WTC11 (cell line): ENCODE data around the gene SPTLC2. TPM values are rescaled to one million over a fixed set of nuclear protein-coding genes. Genes with fewer than 3 reads are reported as not detected.

ENCODE experiments used
- ATAC-seq: fragments of 200-7000 bp; cut with Tn5 transposase; 2 replicates; pipeline ENCODE4 v1.10.0; 2021; ENCODE audit warnings: mild to moderate bottlenecking, moderate library complexity
- CTCF ChIA-PET: fragments of 300-600 bp; sonication (Branson Sonifier 250); formaldehyde crosslinking; loops from one replicate; lab custom pipeline; 2021; ENCODE audit warnings: antibody characterized with exemption; lab: Charles Lee
- POLR2A ChIA-PET: fragments of 350-600 bp; sonication (Branson Sonifier 250); formaldehyde crosslinking; loops from one replicate; lab custom pipeline; 2021; ENCODE audit warnings: antibody characterized with exemption; lab: Charles Lee
- DNase-seq: peaks from one replicate; pipeline ENCODE4 v3.0.0; 2021; ENCODE audit warnings: low spot score
- H3K27ac Mint-ChIP-seq: 2 replicates; pipeline ENCODE4 v1.8.0; 2021; ENCODE audit warnings: mixed read lengths
- H3K27me3 Mint-ChIP-seq: 2 replicates; pipeline ENCODE4 v1.8.0; 2021; ENCODE audit warnings: low read depth, mild to moderate bottlenecking, moderate library complexity, mixed read lengths
- H3K36me3 Mint-ChIP-seq: 2 replicates; pipeline ENCODE4 v1.8.0; 2021; ENCODE audit warnings: mixed read lengths
- H3K4me1 Mint-ChIP-seq: 2 replicates; pipeline ENCODE4 v1.8.0; 2022; ENCODE audit warnings: mixed read lengths
- H3K4me3 Mint-ChIP-seq: 2 replicates; pipeline ENCODE4 v1.8.0; 2021; ENCODE audit warnings: mild to moderate bottlenecking, moderate library complexity, mixed read lengths
- H3K9me3 Mint-ChIP-seq: 2 replicates; pipeline ENCODE4 v1.8.0; 2021; ENCODE audit warnings: mixed read lengths
- E2F1 ChIP-seq: sonication (generic); formaldehyde crosslinking; IDR thresholded peaks from 2 replicates; pipeline ENCODE4 v1.8.0; 2022; ENCODE audit warnings: mild to moderate bottlenecking, missing genetic modification reagents
- ESRRA ChIP-seq: sonication (generic); formaldehyde crosslinking; IDR thresholded peaks from 2 replicates; pipeline ENCODE4 v1.8.1; 2022; ENCODE audit warnings: mild to moderate bottlenecking, missing genetic modification reagents, borderline replicate concordance
- ETV6 ChIP-seq: sonication (generic); formaldehyde crosslinking; IDR thresholded peaks from 2 replicates; pipeline ENCODE4 v1.8.1; 2022; ENCODE audit warnings: mild to moderate bottlenecking, missing genetic modification reagents
- FOXP1 ChIP-seq: sonication (generic); formaldehyde crosslinking; IDR thresholded peaks from 2 replicates; pipeline ENCODE4 v1.8.0; 2022; ENCODE audit warnings: missing genetic modification reagents, mild to moderate bottlenecking, moderate library complexity, borderline replicate concordance
- IRF1 ChIP-seq: sonication (generic); formaldehyde crosslinking; IDR thresholded peaks from 2 replicates; pipeline ENCODE4 v1.8.0; 2023; ENCODE audit warnings: missing genetic modification reagents
- JAZF1 ChIP-seq: fragments of 250-450 bp; sonication (Bioruptor Pico); IDR thresholded peaks from 2 replicates; pipeline ENCODE4 v1.9.0; 2021; ENCODE audit warnings: moderate library complexity, mild to moderate bottlenecking, inconsistent platforms
- JUN ChIP-seq: sonication (generic); formaldehyde crosslinking; IDR thresholded peaks from 2 replicates; pipeline ENCODE4 v1.8.0; 2023; ENCODE audit warnings: mild to moderate bottlenecking, missing genetic modification reagents
- KAT7 ChIP-seq: sonication (generic); formaldehyde crosslinking; IDR thresholded peaks from 2 replicates; pipeline ENCODE4 v1.8.1; 2023; ENCODE audit warnings: missing genetic modification reagents, mild to moderate bottlenecking, borderline replicate concordance
- NFATC4 ChIP-seq: fragments of 250-450 bp; sonication (Bioruptor Pico); IDR thresholded peaks from 2 replicates; pipeline ENCODE4 v1.9.0; 2021; ENCODE audit warnings: mild to moderate bottlenecking
- NR1H2 ChIP-seq: sonication (generic); formaldehyde crosslinking; IDR thresholded peaks from 2 replicates; pipeline ENCODE4 v1.9.0; 2021; ENCODE audit warnings: mild to moderate bottlenecking, moderate library complexity, missing genetic modification reagents
- PREB ChIP-seq: sonication (generic); formaldehyde crosslinking; IDR thresholded peaks from 2 replicates; pipeline ENCODE4 v1.8.1; 2022; ENCODE audit warnings: mild to moderate bottlenecking, missing genetic modification reagents, moderate library complexity, borderline replicate concordance
- SMAD4 ChIP-seq: sonication (generic); formaldehyde crosslinking; IDR thresholded peaks from 2 replicates; pipeline ENCODE4 v1.8.0; 2022; ENCODE audit warnings: mild to moderate bottlenecking, missing genetic modification reagents
- SOX15 ChIP-seq: fragments of 250-450 bp; sonication (Bioruptor Pico); IDR thresholded peaks from 2 replicates; pipeline ENCODE4 v1.9.0; 2021; ENCODE audit warnings: mild to moderate bottlenecking
- TCF7 ChIP-seq: sonication (generic); formaldehyde crosslinking; IDR thresholded peaks from 2 replicates; pipeline ENCODE4 v1.8.0; 2022; ENCODE audit warnings: mild to moderate bottlenecking, low read depth, missing genetic modification reagents, moderate library complexity
- TP53 ChIP-seq: sonication (generic); formaldehyde crosslinking; IDR thresholded peaks from 2 replicates; pipeline ENCODE4 v1.8.1; 2023; ENCODE audit warnings: mild to moderate bottlenecking, missing genetic modification reagents
- ZNF121 ChIP-seq: sonication (generic); formaldehyde crosslinking; IDR thresholded peaks from 2 replicates; pipeline ENCODE4 v1.8.0; 2023; ENCODE audit warnings: missing genetic modification reagents
- ZNF232 ChIP-seq: sonication (generic); formaldehyde crosslinking; IDR thresholded peaks from 2 replicates; pipeline ENCODE4 v1.8.0; 2022; ENCODE audit warnings: mild to moderate bottlenecking, missing genetic modification reagents
- ZNF263 ChIP-seq: sonication (generic); formaldehyde crosslinking; IDR thresholded peaks from 2 replicates; pipeline ENCODE4 v1.8.1; 2022; ENCODE audit warnings: low read depth, mild to moderate bottlenecking, moderate library complexity, missing genetic modification reagents
- ZSCAN18 ChIP-seq: fragments of 250-450 bp; sonication (Bioruptor Pico); IDR thresholded peaks from 2 replicates; pipeline ENCODE4 v2.1.2; 2022; ENCODE audit warnings: mild to moderate bottlenecking, moderate library complexity
- total RNA-seq: library from RNA; stranded (reverse); gene quantifications from 3 replicates; pipeline ENCODE4 v1.2.3, GENCODE V29; 2021
- TF ChIP-seq, protein P1 (sequence below): sonication (generic); formaldehyde crosslinking; IDR thresholded peaks from 2 replicates; pipeline ENCODE4 v1.8.1; 2023; ENCODE audit warnings: mild to moderate bottlenecking, missing genetic modification reagents, borderline replicate concordance

SPTLC2 gene
- total RNA-seq, 1 experiment from 2014 or later = 40.1 TPM

GRCh38 chr14:77646907-77647306 lies 30.5 kb upstream of the SPTLC2 start (continued):
- TF ChIP-seq ZSCAN18 = no peak
- TF ChIP-seq JUN (CRISPR knock-in tag) = no peak
- TF ChIP-seq TCF7 (CRISPR knock-in tag) = no peak
- TF ChIP-seq NR1H2 = no peak
- TF ChIP-seq FOXP1 (CRISPR knock-in tag) = no peak
- no peak for TF ChIP-seq ZNF232 (CRISPR knock-in tag)
- TF ChIP-seq ZNF263 (CRISPR knock-in tag) = no peak
- TF ChIP-seq IRF1 = no peak
- TF ChIP-seq ETV6 (CRISPR knock-in tag) = no peak

GRCh38 chr14:77645520-77646230 lies 29.2 kb upstream of the SPTLC2 start:
- TF ChIP-seq E2F1 (CRISPR knock-in tag) = no peak
- TF ChIP-seq ESRRA (CRISPR knock-in tag) = no peak
- Mint-ChIP-seq H3K36me3 (no peaks in the 10 kb centered on the region), H3K4me3 (no peak overlapping the region), H3K27ac (no peak overlapping the region), H3K9me3 (peaks cover 10% of the 10 kb centered on the region), H3K27me3 (peaks cover 8% of the 10 kb centered on the region), H3K4me1 (no peaks in the 10 kb centered on the region)
- POLR2A ChIA-PET = no interaction called here
- no peak for DNase-seq
- no peak for ATAC-seq
- CTCF ChIA-PET = no interaction called here

DNA sequence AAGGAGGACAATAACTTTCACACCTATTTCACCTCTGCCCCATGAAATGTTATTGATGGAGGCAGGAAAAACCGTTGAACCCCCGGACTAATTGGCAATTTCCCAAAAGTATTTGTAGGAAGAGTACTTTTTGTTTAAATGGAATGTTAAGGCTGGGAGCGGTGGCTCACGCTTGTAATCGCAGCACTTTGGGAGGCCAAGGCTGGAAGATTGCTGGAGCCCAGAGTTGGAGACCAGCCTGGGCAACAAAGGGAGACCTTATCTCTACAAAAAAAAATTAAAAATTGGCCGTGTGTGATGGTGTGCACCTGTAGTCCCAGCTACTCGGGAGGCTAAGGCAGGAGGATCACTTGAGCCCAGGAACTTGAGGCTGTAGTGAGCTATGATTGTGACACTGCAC lies 26.0 kb upstream of the SPTLC2 start:
- DNase-seq = no peak
- Mint-ChIP-seq H3K9me3 (peaks cover 15% of the 10 kb centered on the region), H3K4me3 (no peak overlapping the region), H3K4me1 (no peaks in the 10 kb centered on the region), H3K27ac (no peak overlapping the region), H3K27me3 (no peaks in the 10 kb centered on the region; the same call in 1 of the 2 replicates), H3K36me3 (peaks cover 4% of the 10 kb centered on the region; the same call in 1 of the 2 replicates)
- POLR2A ChIA-PET = no interaction called here
- CTCF ChIA-PET = no interaction called here
- no peak for ATAC-seq
- no peak for TF ChIP-seq SOX15 (CRISPR knock-in tag)
- TF ChIP-seq JAZF1 = no peak
- TF ChIP-seq, protein P1, sequence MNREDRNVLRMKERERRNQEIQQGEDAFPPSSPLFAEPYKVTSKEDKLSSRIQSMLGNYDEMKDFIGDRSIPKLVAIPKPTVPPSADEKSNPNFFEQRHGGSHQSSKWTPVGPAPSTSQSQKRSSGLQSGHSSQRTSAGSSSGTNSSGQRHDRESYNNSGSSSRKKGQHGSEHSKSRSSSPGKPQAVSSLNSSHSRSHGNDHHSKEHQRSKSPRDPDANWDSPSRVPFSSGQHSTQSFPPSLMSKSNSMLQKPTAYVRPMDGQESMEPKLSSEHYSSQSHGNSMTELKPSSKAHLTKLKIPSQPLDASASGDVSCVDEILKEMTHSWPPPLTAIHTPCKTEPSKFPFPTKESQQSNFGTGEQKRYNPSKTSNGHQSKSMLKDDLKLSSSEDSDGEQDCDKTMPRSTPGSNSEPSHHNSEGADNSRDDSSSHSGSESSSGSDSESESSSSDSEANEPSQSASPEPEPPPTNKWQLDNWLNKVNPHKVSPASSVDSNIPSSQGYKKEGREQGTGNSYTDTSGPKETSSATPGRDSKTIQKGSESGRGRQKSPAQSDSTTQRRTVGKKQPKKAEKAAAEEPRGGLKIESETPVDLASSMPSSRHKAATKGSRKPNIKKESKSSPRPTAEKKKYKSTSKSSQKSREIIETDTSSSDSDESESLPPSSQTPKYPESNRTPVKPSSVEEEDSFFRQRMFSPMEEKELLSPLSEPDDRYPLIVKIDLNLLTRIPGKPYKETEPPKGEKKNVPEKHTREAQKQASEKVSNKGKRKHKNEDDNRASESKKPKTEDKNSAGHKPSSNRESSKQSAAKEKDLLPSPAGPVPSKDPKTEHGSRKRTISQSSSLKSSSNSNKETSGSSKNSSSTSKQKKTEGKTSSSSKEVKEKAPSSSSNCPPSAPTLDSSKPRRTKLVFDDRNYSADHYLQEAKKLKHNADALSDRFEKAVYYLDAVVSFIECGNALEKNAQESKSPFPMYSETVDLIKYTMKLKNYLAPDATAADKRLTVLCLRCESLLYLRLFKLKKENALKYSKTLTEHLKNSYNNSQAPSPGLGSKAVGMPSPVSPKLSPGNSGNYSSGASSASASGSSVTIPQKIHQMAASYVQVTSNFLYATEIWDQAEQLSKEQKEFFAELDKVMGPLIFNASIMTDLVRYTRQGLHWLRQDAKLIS (CRISPR knock-in tag) = no peak
- no peak for TF ChIP-seq KAT7 (CRISPR knock-in tag)
- TF ChIP-seq SMAD4 (CRISPR knock-in tag) = no peak
- TF ChIP-seq ZNF121 = no peak
- TF ChIP-seq NFATC4 (CRISPR knock-in tag) = no peak
- no peak for TF ChIP-seq TP53
- no peak for TF ChIP-seq IRF1
- no peak for TF ChIP-seq PREB (CRISPR knock-in tag)
